A673 (cell line): Measurements from ENCODE around the gene NPC1L1. TPM values are rescaled to one million over a fixed set of nuclear protein-coding genes. Genes with fewer than 3 reads are reported as not detected.
A peak's percentile ranks its signal among the peaks of the same experiment; 100 is the strongest.

Experiments
- BruUV-seq: library from RNA; stranded (reverse); fragments of 400-500 nt; replicated peaks from 2 replicates; lab custom pipeline; 2021; lab: Mats Ljungman, UMichigan
- CTCF ChIA-PET: fragments of 300-600 bp; sonication (Branson Sonifier 250); formaldehyde crosslinking; loops from one replicate; lab custom pipeline; 2022; ENCODE audit warnings: antibody characterized with exemption; lab: Charles Lee
- POLR2A ChIA-PET: fragments of 300-600 bp; sonication (Branson Sonifier 250); formaldehyde crosslinking; loops from one replicate; lab custom pipeline; 2022; ENCODE audit warnings: antibody characterized with exemption; ENCODE audit not compliant: low non-redundant PET; lab: Charles Lee
- DNase-seq: peaks from one replicate; pipeline ENCODE4 v3.0.0-alpha.2; 2015; ENCODE audit warnings: low spot score
- H3K27ac ChIP-seq: fragments of 200-600 bp; sonication (generic); 2 replicates; pipeline ENCODE4 v1.5.1; 2016; ENCODE audit warnings: mixed run types, low read depth, mild to moderate bottlenecking, mixed read lengths, antibody characterized with exemption, low read length; ENCODE audit not compliant: poor library complexity, severe bottlenecking
- H3K27me3 ChIP-seq: fragments of 200-600 bp; sonication (generic); replicated peaks from 2 replicates; pipeline ENCODE4 v1.6.1; 2017; ENCODE audit warnings: mixed run types, low read depth, mild to moderate bottlenecking, mixed read lengths, antibody characterized with exemption, low read length; ENCODE audit not compliant: insufficient read depth, poor library complexity
- H3K36me3 ChIP-seq: fragments of 200-600 bp; sonication (generic); 2 replicates; pipeline ENCODE4 v1.6.1; 2016; ENCODE audit warnings: mixed run types, mild to moderate bottlenecking, mixed read lengths, antibody characterized with exemption, low read length; ENCODE audit not compliant: insufficient read depth, poor library complexity, severe bottlenecking
- H3K4me1 ChIP-seq: fragments of 200-600 bp; sonication (generic); 2 replicates; pipeline ENCODE4 v1.6.1; 2017; ENCODE audit warnings: mixed run types, mild to moderate bottlenecking, mixed read lengths, antibody characterized with exemption, low read length; ENCODE audit not compliant: insufficient read depth, poor library complexity, severe bottlenecking
- H3K4me3 ChIP-seq: fragments of 200-600 bp; sonication (generic); 2 replicates; pipeline ENCODE4 v1.5.1; 2016; ENCODE audit warnings: low read depth, mixed run types, mild to moderate bottlenecking, mixed read lengths, low read length; ENCODE audit not compliant: poor library complexity, severe bottlenecking
- H3K9me3 ChIP-seq: fragments of 200-600 bp; sonication (generic); 2 replicates; pipeline ENCODE4 v1.6.1; 2016; ENCODE audit warnings: mixed run types, low read depth, mild to moderate bottlenecking, mixed read lengths, antibody characterized with exemption, low read length; ENCODE audit not compliant: poor library complexity, severe bottlenecking
- EZH2 ChIP-seq: fragments of 200-600 bp; sonication (generic); IDR thresholded peaks from 2 replicates; pipeline ENCODE4 v1.6.1; 2017; ENCODE audit warnings: borderline replicate concordance, low read depth, mild to moderate bottlenecking, mixed read lengths, antibody characterized with exemption, low read length; ENCODE audit not compliant: poor library complexity, severe bottlenecking
- intact Hi-C: fragments of 100-400 bp; cut with micrococcal nuclease; formaldehyde crosslinking; loops from one replicate; pipeline ENCODE4 v1.10.0; 2022; ENCODE audit not compliant: unreplicated experiment
- total RNA-seq: library from RNA; stranded (reverse); gene quantifications from 2 replicates; pipeline ENCODE4 v1.2.3, GENCODE V29; 2021
- TF ChIP-seq, protein P1 (sequence below): fragments of 300-800, 200-600 bp; sonication (generic); conservative IDR thresholded peaks from 2 replicates; pipeline ENCODE4 v1.5.1; 2017; ENCODE audit warnings: low read depth, mild to moderate bottlenecking, antibody characterized with exemption, low read length, moderate library complexity, mixed read lengths

The NPC1L1 gene
- total RNA-seq, 1 experiment from 2014 or later, result not detected

DNA sequence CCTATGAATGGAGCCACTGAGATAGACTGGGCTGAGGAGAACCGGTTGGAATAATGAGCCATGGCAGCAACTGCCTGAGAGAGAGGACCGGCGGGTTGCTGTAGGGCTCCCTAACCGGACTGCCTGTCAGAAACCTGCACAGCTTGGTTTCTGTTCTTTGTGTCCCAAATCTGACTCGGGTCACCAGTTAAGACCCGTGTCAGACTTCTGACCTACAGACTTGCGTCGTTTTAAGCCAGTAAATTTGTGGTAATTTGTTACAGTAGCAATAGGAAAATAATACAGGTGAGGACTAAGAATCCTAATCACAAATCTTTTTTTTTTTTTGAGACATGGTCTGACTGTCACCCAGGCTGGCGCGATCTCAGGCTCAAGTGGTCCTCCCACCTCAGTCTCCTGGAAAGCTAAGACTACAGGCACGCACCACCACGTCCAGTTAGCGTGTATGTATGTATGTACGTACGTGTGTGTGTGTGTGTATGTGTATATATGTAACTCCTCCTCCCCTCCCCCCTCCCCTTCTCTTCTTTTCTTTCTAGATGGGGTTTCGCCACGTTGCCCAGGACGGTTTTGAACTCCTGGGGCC lies 33.2 kb upstream of the NPC1L1 start:
- H3K36me3 ChIP-seq, result peaks cover 57% of the 10 kb centered on the region
- CTCF ChIA-PET, result interaction anchor here (0.6 to 0.8 kb wide), 4 partner anchors 9 to 561 kb away, joined by 3 to 4 read pairs (median 4); no protein-coding TSS in a partner anchor
- H3K4me1 ChIP-seq, result peaks cover 9% of the 10 kb centered on the region
- POLR2A ChIA-PET, result interaction anchor here (0.7 kb wide), 1 partner anchor 32 kb away, joined by 3 read pairs; no protein-coding TSS in a partner anchor
- H3K27ac ChIP-seq, result peak overlapping the region; percentile 93
- no peaks in the 10 kb centered on the region for H3K9me3 ChIP-seq
- intact Hi-C loops, result no loop called here
- no peaks in the 10 kb centered on the region for H3K27me3 ChIP-seq
- DNase-seq, result no peak
- no peak for TF ChIP-seq EZH2
- TF ChIP-seq, protein P1, sequence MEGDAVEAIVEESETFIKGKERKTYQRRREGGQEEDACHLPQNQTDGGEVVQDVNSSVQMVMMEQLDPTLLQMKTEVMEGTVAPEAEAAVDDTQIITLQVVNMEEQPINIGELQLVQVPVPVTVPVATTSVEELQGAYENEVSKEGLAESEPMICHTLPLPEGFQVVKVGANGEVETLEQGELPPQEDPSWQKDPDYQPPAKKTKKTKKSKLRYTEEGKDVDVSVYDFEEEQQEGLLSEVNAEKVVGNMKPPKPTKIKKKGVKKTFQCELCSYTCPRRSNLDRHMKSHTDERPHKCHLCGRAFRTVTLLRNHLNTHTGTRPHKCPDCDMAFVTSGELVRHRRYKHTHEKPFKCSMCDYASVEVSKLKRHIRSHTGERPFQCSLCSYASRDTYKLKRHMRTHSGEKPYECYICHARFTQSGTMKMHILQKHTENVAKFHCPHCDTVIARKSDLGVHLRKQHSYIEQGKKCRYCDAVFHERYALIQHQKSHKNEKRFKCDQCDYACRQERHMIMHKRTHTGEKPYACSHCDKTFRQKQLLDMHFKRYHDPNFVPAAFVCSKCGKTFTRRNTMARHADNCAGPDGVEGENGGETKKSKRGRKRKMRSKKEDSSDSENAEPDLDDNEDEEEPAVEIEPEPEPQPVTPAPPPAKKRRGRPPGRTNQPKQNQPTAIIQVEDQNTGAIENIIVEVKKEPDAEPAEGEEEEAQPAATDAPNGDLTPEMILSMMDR, result no peak
- peak overlapping the region; percentile 94 for H3K4me3 ChIP-seq
- TSS peak; percentile 64 for BruUV-seq

DNA sequence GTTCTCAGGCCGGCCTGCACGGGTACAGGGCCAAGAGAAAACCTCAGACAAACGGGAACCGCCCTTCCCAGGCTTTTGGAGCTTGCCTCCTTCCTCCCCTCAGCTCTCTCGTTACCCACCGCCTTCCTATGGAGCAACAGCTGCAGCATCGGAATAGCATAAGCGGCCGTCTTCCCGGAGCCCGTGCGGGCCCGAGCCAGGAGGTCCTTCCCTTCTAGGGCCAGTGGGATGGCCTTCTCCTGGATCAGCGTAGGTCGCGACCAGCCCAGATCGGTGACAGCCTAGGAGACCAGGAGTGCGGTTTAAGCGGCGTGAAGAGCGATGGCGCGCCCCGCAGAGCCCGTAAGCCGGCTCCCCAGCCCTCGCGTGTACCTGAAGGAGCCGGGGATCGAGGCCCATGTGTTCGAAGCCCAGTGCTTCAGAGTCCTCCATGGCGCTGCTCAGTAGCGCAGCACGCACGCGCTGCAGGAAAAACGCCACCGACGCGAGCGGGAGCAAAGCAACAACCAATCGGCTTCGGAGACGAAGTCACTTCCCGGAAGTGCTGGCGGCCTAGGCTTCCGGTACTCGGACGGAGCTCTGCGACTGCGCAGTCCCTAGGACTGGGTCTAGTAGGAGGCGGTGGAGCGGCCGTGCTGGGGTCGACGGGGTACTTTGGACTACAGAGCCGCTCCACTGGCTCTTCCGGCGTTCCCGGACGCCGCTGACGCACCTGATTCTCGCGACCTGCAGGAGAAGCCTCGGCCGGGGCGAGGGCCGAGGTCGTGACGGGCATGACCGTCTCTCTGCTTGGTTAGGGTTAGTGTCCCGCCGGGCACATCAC lies 32.5 kb upstream of the NPC1L1 start, which contains the start of gene DDX56:
Gene DDX56 (minus strand): TSS at position 445 of the 823 bp plus-strand sequence. CDS start 13 bp downstream, at position 432.
- peak within 1 kb of the TSS; percentile 93 for H3K27ac ChIP-seq
- H3K9me3 ChIP-seq, result no peaks in the 10 kb centered on the region
- intact Hi-C loops, result no loop called here
- CTCF ChIA-PET, result interaction anchor here (0.5 to 0.8 kb wide), 5 partner anchors 8 to 562 kb away, joined by 3 to 4 read pairs (median 4); no protein-coding TSS in a partner anchor
- no TSS peak for BruUV-seq
- POLR2A ChIA-PET, result interaction anchor here (0.7 kb wide), 1 partner anchor 31 kb away, joined by 3 read pairs; no protein-coding TSS in a partner anchor
- peak; percentile 96 for DNase-seq
- no peaks in the 10 kb centered on the region for H3K27me3 ChIP-seq
- H3K36me3 ChIP-seq, result peaks cover 57% of the 10 kb centered on the region
- peak within 1 kb of the TSS; percentile 94 for H3K4me3 ChIP-seq
- peaks cover 9% of the 10 kb centered on the region for H3K4me1 ChIP-seq
- TF ChIP-seq, protein P1, result no peak
- no peak for TF ChIP-seq EZH2

DNA sequence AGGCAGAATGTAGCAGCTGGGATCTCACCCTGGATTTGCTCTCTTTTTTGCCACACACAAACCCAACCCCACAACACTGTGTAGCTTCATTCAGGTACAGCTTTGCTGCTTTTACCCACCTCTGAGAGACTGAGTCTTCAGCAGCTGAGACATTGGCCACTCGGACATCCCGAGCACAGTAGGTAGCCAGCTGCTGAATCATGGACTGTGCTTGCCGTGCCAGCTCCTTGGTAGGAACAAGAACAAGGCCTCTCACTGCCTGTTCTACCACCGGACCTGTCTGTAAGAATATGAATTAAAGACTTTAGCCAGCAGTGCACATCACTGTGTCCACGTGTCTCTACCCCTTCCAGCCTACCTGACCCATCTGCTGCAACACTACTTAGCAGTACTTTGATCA lies 31.6 kb upstream of the NPC1L1 start:
- peaks cover 9% of the 10 kb centered on the region for H3K4me1 ChIP-seq
- intact Hi-C loops, result no loop called here
- H3K4me3 ChIP-seq, result peak overlapping the region; percentile 94
- BruUV-seq, result no TSS peak
- peaks cover 57% of the 10 kb centered on the region for H3K36me3 ChIP-seq
- TF ChIP-seq, protein P1, result no peak
- CTCF ChIA-PET, result no interaction called here
- peak overlapping the region; percentile 93 for H3K27ac ChIP-seq
- H3K27me3 ChIP-seq, result no peaks in the 10 kb centered on the region
- POLR2A ChIA-PET, result interaction anchor here (0.6 kb wide), 1 partner anchor 22 kb away, joined by 3 read pairs; no protein-coding TSS in a partner anchor
- no peak for DNase-seq
- no peaks in the 10 kb centered on the region for H3K9me3 ChIP-seq
